HG03196 (cell line): ENCODE results near the gene ARG2.

Experiments
- ATAC-seq: cut with Tn5 transposase; IDR thresholded peaks from one replicate; pipeline ENCODE4 v1.9.1; 2021; ENCODE audit not compliant: unreplicated experiment

ARG2 gene

DNA sequence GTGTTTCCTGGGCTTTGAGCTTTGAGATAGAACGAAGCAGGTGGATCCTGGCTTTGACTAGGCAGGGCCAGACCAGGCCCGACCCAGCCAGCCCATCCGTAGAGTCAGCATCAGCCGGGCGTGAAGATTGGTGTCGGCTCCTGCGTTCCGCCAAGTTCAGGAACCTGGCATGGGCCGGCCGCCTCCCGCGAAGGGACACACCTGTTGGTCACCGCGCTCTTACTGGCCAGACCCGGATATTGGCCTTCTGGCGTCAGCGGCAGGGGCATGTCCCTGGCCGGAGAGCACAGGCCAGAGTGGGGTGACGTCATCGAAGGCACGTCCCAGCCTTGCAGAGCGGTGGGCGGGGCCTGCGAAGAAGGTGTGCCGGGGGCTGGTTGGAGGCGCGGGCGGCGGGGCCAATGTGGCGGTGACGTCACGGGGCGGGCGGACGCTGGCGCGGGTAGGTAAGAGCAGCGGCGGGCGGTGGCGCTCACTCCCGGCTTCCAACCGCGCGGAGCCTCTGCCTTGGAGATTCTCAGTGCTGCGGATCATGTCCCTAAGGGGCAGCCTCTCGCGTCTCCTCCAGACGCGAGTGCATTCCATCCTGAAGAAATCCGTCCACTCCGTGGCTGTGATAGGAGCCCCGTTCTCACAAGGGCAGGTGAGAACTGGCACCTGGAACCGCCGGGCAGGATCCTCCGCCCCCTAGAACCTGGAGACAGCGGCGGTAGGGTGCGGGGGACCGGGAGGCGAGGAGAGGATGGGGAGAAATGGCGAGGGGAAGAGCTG, at the start of gene ARG2:
Gene ARG2 (plus strand): TSS at position 475 of the 771 bp plus-strand sequence. CDS start 58 bp downstream, at position 533.
- peak; percentile 78 for ATAC-seq

DNA sequence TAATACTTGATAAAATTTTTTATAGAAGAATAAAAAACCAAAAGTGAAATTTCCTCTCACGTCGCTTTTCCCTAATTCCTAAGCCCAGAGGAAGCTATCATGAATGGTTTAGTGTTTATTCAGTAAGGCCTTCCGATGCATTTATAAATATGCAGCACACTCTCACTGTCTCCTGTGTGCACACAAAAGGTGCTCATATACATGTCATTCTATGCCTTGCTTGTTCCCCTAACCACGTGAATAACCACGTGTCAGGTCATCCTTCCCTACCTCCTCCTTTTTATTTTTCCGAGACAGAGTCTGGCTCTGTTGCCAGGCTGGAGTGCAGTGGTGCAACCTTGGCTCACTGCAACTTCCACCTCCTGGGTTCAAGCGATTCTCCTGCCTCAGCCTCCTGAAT, 49.3 kb upstream of the ARG2 start:
- no peak for ATAC-seq

GRCh38 chr14:67571275-67571990, 48.3 kb upstream of the ARG2 start:
- no peak for ATAC-seq

DNA sequence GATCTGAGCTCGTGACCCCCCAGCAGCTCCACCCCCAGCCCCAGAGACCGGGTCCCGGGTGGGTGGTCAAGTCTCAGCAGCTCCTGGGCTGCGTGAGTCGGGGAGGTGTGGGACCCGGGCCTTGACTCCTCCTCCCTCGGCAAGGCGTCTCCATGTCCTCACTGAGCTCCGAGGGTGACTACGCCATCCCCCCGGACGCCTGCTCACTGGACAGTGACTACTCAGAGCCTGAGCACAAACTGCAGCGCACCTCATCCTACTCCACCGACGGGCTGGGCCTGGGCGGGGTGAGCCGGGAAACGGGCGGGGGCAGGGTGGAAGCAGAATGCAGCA, 47.8 kb upstream of the ARG2 start:
- ATAC-seq = no peak

DNA sequence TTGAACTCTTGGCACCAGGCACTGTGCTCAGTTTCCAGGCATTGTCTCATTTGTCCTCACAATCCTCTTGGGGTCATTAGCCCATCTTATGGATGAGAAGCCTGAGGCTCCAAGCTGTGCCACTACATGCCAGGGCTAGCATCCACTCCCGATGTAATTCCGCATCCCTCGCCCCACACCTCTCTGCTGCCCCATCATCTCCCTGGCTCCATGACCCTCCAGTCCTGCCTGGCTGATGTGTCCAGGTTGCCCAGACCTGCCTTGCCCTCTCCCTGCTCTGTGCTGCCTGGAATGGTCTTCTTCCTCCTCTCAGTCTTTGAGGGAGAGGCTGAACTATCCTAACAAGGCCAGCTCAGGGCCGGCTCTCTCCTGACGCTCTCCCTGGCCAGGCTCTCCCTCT, 47.1 kb upstream of the ARG2 start:
- ATAC-seq = no peak

DNA sequence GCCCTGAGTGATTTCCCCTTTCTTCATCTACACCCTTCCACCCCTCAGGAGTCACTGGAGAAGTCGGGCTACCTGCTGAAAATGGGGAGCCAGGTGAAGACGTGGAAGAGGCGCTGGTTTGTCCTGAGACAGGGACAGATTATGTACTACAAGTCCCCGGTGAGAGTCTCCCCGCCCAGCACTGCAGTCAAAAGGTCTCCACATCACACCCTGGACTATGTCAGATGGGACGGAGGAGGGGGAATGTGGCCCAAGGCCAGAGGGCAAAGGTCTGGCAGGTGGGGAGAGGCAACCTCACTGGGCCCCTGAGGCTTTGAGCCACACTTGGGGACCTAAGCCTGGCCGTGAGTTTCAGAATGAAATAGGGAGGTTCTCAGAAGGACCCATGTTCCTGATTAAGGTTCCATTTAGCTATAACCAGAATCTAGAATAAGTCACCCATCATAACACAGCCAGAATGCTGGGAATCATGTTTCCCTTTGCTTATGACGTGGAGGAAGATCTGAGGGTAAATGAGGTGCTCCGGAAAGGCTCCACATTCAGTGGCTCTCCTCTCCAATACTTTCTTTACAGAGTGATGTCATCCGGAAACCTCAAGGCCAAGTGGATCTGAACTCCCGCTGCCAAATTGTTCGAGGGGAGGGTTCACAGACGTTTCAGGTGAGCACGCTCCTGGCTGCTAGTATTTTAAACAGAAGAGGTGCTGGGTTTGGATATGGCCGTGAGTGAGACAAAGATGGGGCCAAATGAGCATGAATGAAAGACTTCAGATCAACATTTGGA, 46.3 kb upstream of the ARG2 start:
- no peak for ATAC-seq

DNA sequence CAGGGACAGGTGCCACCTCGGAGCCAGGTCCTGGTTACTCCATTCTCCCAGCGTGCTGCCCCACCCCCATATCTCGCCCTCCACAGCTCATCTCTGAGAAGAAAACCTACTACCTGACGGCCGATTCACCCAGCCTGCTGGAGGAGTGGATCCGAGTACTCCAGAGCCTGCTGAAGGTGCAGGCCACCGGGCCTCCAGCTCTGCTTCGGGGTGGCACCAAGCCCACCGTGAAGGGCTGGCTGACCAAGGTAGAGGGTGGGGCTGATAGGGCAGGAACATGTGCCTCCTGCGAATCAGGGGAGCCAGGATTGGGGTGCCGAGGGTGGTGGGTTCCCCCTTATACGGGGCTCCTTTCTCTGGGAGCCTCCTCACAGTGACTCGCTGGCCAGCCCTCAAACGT, 45.6 kb upstream of the ARG2 start:
- no peak for ATAC-seq

DNA sequence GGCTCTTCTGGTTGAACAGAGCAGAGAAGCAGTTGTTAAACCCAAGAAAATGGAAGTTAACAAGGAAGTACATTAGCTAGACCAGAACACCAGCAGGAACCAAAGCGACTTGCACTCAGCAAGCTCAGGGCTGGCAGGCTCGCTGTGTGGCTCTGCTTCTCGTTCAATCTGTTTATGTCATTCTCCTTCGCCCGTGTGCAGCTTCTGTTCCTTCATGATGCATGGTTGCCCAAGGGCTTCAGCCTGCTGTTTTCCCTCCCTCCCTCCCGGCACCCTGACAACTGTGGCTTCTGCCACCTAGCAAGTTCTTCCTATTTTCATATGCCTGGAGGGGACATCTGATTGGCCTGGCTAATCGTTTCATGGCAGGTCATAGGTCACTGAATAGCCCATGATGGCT, 44.9 kb upstream of the ARG2 start:
- no peak for ATAC-seq

GRCh38 chr14:67575684-67576083, 44.0 kb upstream of the ARG2 start:
- no peak for ATAC-seq

- ATAC-seq = no peak
These were observed 43.3 kb upstream of the ARG2 start for GRCh38 chr14:67576216-67576955.

DNA sequence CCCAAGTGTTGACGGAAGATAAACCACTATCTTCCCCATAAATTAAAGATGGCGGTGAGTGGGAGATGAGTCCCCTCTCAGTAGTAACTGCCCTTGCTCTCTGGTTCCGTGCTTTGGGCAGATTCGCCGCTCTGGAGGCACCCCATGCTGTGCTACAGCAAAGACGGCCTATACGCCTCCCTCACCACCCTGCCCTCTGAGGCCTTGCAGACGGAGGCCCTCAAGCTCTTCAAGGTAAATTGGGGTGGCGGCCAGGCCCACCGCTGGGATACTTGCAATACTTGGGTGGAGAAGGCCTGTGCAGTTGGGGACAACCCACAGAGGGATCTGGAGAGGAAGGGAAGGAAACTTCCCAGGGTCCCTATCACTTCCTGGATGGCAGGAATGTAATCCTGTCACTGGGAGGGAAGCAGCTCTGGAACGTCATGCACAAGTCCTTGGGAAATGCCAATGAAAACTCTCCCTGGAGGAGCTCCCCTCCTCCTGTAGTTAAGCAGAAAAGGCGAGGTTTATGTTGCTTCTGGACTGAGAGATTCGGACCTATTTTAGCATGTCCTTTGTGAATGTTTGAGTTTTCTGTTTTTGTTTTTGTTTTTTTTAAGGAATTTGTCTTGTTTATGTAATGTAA, 42.4 kb upstream of the ARG2 start:
- ATAC-seq = no peak

- ATAC-seq = no peak
These were observed 41.6 kb upstream of the ARG2 start for GRCh38 chr14:67577909-67578749.

- ATAC-seq = no peak
These were observed 40.7 kb upstream of the ARG2 start for GRCh38 chr14:67579040-67579439.

DNA sequence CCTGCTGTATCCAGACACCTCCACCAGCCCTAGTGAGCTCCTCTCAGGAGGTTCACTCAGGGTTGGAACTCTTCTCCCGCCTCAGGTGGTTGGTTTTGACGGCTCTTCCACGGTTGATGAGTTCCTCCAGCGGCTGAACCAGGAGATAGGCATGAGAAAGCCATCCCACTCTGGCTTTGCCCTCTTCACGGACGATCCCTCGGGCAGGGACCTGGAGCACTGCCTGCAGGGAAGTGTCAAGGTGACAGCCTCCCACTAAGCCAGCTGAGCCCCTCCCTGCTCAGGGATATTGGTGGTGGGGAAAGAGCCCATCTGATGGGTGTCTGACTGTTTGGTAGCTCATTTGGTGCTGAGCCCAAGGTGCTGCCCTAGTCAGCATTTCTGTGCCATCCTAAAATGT, 40.1 kb upstream of the ARG2 start:
- ATAC-seq = no peak

DNA sequence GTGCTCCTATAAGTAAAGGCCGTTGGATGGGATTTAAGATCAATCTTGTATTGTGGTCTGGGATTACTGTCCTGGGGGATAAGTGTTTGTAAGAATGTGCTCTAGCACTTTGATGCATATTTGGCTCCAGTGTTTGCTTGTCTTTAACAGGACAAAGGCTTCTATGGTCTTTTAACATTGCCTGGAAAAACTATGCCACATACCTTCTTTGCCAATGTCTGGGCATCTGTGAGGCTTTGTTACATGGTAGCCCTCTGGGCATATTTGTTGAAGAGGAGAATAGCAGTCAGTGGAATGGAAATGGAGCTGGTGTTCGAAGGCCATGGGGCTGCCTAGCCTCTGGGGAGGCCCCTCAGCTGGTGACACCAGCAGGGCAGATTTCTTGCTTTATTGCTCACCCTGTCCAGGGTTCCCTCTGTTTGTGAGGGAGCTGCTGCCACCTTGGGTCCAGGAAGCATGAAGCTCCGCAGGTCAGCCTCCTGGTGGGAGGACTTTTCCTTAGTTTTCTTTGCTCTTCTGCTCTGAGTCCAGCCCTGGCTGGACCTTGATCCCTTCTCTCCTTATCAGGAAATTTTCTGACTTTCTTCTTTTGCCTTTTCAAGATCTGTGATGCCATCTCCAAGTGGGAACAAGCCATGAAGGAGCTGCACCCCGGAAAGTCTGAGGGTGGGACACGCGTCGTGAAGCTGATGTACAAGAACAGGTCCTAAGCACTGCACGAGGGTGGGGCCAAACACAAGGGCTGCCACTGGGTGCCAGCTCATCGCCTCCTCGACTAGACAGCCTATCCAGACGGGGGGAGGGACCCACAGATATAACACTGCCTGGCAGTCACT, 39.2 kb upstream of the ARG2 start:
- no peak for ATAC-seq

DNA sequence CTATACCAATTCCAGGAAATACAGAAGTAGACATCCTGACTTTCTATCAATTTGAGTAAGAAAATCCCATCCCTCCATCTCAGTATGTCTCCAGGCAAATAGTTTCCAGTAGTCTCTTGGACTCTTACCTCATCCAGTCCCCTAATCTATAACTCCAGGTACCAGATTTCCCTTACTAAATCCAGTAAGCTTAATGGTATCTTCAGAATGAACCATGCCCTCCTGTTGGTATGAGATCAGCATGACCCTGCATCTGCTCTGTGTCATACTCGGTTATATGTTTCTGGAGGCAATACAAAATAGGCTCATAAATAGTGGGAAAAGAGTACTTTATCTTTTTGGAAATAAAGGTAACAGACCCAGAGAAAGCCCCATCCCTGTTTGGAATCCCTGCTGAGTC, 38.1 kb upstream of the ARG2 start:
- ATAC-seq = no peak

DNA sequence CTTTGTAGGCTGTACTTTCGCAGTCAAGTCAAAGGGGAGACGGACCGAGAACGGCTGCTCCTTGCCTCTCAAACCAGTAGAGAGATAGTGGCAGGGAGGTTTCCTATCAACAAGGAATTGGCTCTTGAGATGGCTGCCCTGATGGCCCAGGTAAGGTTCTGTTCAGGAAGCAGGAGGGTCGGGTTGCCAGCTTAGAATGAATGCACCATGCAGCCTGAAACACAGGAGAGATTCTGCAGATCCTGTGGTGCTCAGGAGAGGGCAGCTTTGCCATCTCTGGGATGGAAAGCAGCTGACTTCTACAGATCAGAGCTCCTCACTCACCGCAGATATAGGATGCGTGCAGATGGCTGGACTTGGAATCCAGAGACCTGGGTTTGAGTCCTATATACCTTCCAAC, 37.7 kb upstream of the ARG2 start:
- ATAC-seq = no peak

DNA sequence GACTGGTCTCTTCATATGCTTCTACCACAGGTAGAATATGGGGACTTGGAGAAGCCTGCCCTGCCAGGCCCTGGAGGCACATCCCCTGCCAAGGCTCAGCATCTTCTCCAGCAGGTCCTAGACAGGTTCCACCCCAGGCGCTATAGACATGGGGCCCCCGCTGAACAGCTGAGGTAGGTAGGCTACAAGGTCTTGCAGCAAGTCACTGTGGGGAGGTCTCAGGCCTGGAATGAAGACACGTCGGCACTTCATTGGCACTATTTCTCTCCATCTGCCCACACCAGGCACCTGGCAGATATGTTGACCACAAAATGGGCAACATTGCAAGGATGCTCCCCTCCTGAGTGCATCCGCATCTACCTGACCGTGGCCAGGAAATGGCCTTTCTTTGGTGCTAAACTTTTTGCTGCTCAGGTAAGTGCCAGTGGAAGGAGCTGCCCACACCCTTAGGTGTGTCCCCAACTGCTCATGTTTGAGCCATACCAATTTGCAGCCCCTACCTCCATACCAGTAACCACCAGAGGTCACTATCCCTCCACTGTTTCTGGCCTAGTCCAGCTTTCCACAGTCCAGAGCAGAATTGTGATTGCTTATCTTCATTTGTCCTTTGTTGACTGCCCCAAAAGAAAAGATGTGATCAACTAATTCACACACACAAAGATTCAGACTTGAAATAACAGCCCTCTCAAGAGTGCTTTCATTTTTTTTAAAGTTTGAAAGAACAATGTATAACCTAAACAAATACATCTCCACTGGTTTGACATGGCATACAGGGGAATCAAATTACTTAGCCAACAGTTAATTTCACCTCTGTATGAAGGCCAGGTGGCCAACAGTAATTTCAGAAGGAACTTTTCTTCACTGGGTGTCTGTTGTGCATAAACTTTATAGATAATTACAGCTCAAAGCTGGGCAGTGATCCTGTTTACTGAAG, 35.7 kb upstream of the ARG2 start:
- no peak for ATAC-seq
